ENCODE results near the gene LMF2. TPM values are rescaled to one million over a fixed set of nuclear protein-coding genes. Genes with fewer than 3 reads are reported as not detected.

LMF2 gene
- total RNA-seq, 2 experiments from 2014 or later = 49.2 to 50.7 TPM

GRCh38 chr22:50454556-50455075, 52.9 kb downstream of the LMF2 start:
- intact Hi-C loops (cut with micrococcal nuclease; ENCODE audit: unreplicated experiment) = no loop called here
- TSS peak; percentile 25 for BruUV-seq (replicated peaks)
- POLR2A ChIA-PET = no interaction called here
- Histone ChIP-seq H3K4me3 (ENCODE audit: low read depth, low read length, poor library complexity, severe bottlenecking) (no peak overlapping the region), H3K4me2 (ENCODE audit: low read length) (no peak overlapping the region), H3K79me2 (ENCODE audit: insufficient read depth, low read depth, low read length) (peaks cover 5% of the 10 kb centered on the region; the same call in 1 of the 2 replicates), H2AFZ (ENCODE audit: low read length) (no peak overlapping the region), H4K20me1 (ENCODE audit: insufficient read depth, low read length) (no peaks in the 10 kb centered on the region), H3K9me2 (ENCODE audit: insufficient read depth, low read length) (no peaks in the 10 kb centered on the region), H3K27ac (ENCODE audit: low read depth, low read length, poor library complexity, severe bottlenecking) (no peak overlapping the region), H3K36me3 (ENCODE audit: insufficient read depth, low read length) (peaks cover 96% of the 10 kb centered on the region), H3K4me1 (ENCODE audit: insufficient read depth, low read length, poor library complexity, severe bottlenecking) (peaks cover 16% of the 10 kb centered on the region), H3K9me3 (ENCODE audit: low read length) (no peaks in the 10 kb centered on the region)
- no peak for DNase-seq (ENCODE audit: low spot score)
- CTCF ChIA-PET (ENCODE audit: unreplicated experiment) = no interaction called here
- TF ChIP-seq EZH2phosphoT487 (IDR thresholded peaks at IDR 0.05; ENCODE audit: borderline replicate concordance, low read depth, low read length) (no peak), CTCF (conservative IDR thresholded peaks at IDR 0.05; ENCODE audit: low read length) (no peak)

Other genes with a start within 250 kb of the LMF2 start
- 90.8 and 93.6 TPM in 2 replicates for gene MAPK12, start 246.0 kb downstream of the LMF2 start, total RNA-seq (2014; rRNA removed; shearing (Covaris generic))
- 84.9 and 90.1 TPM in 2 replicates for gene MAPK12, start 246.0 kb downstream of the LMF2 start, total RNA-seq (2022)
- 12.0 and 13.0 TPM in 2 replicates for gene MAPK11, start 237.3 kb downstream of the LMF2 start, total RNA-seq (2014; rRNA removed; shearing (Covaris generic))
- gene MAPK11, start 237.3 kb downstream of the LMF2 start, total RNA-seq (2022) = 18.6 and 19.7 TPM in 2 replicates
- gene PLXNB2, start 200.1 kb downstream of the LMF2 start, total RNA-seq (2014; rRNA removed; shearing (Covaris generic)) = 10.7 and 13.6 TPM in 2 replicates
- 38.9 and 39.2 TPM in 2 replicates for gene PLXNB2, start 200.1 kb downstream of the LMF2 start, total RNA-seq (2022)
- 25.0 and 31.6 TPM in 2 replicates for gene DENND6B, start 180.7 kb downstream of the LMF2 start, total RNA-seq (2014; rRNA removed; shearing (Covaris generic))
- 38.1 and 45.0 TPM in 2 replicates for gene DENND6B, start 180.7 kb downstream of the LMF2 start, total RNA-seq (2022)
- gene PPP6R2, start 164.4 kb downstream of the LMF2 start, total RNA-seq (2014; rRNA removed; shearing (Covaris generic)) = 55.0 and 64.5 TPM in 2 replicates
- 62.3 and 65.8 TPM in 2 replicates for gene PPP6R2, start 164.4 kb downstream of the LMF2 start, total RNA-seq (2022)
- 134 and 177 TPM in 2 replicates for gene SBF1, start 32.7 kb downstream of the LMF2 start, total RNA-seq (2014; rRNA removed; shearing (Covaris generic))
- gene SBF1, start 32.7 kb downstream of the LMF2 start, total RNA-seq (2022) = 160 and 181 TPM in 2 replicates
- gene ADM2, start 26.2 kb downstream of the LMF2 start, total RNA-seq (2014; rRNA removed; shearing (Covaris generic)) = 2.7 and 4.3 TPM in 2 replicates
- gene ADM2, start 26.2 kb downstream of the LMF2 start, total RNA-seq (2022) = 7.0 and 7.9 TPM in 2 replicates
- gene MIOX, start 20.8 kb downstream of the LMF2 start, total RNA-seq (2014; rRNA removed; shearing (Covaris generic)) = not detected in 2 replicates
- gene MIOX, start 20.8 kb downstream of the LMF2 start, total RNA-seq (2022) = 0.53 and 0.74 TPM in 2 replicates
- 129 and 151 TPM in 2 replicates for gene NCAPH2, start 522 bp upstream of the LMF2 start, total RNA-seq (2014; rRNA removed; shearing (Covaris generic))
- 124 and 126 TPM in 2 replicates for gene NCAPH2, start 522 bp upstream of the LMF2 start, total RNA-seq (2022)
- 2.7 and 4.9 TPM in 2 replicates for gene SCO2, start 17.9 kb upstream of the LMF2 start, total RNA-seq (2014; rRNA removed; shearing (Covaris generic))
- gene SCO2, start 17.9 kb upstream of the LMF2 start, total RNA-seq (2022) = 3.9 and 4.1 TPM in 2 replicates
- 3.9 and 6.3 TPM in 2 replicates for gene TYMP, start 22.3 kb upstream of the LMF2 start, total RNA-seq (2014; rRNA removed; shearing (Covaris generic))
- gene TYMP, start 22.3 kb upstream of the LMF2 start, total RNA-seq (2022) = 3.8 and 4.0 TPM in 2 replicates
- 0.08 and 0.25 TPM in 2 replicates for gene KLHDC7B, start 38.2 kb upstream of the LMF2 start, total RNA-seq (2014; rRNA removed; shearing (Covaris generic))
- gene KLHDC7B, start 38.2 kb upstream of the LMF2 start, total RNA-seq (2022) = 0.31 and 0.46 TPM in 2 replicates
- gene SYCE3, start 55.2 kb upstream of the LMF2 start, total RNA-seq (2014; rRNA removed; shearing (Covaris generic)) = not detected in 2 replicates
- gene SYCE3, start 55.2 kb upstream of the LMF2 start, total RNA-seq (2022) = not detected in 2 replicates
- gene CPT1B, start 70.7 kb upstream of the LMF2 start, total RNA-seq (2014; rRNA removed; shearing (Covaris generic)) = 92.6 and 101 TPM in 2 replicates
- gene CPT1B, start 70.7 kb upstream of the LMF2 start, total RNA-seq (2022) = 138 and 162 TPM in 2 replicates
- gene CHKB, start 75.1 kb upstream of the LMF2 start, total RNA-seq (2014; rRNA removed; shearing (Covaris generic)) = 83.8 and 85.8 TPM in 2 replicates
- 100 and 110 TPM in 2 replicates for gene CHKB, start 75.1 kb upstream of the LMF2 start, total RNA-seq (2022)
- gene MAPK8IP2, start 93.1 kb upstream of the LMF2 start, total RNA-seq (2014; rRNA removed; shearing (Covaris generic)) = 0.54 and 0.62 TPM in 2 replicates
- gene MAPK8IP2, start 93.1 kb upstream of the LMF2 start, total RNA-seq (2022) = 1.5 and 2.2 TPM in 2 replicates
- gene ARSA, start 120.5 kb upstream of the LMF2 start, total RNA-seq (2014; rRNA removed; shearing (Covaris generic)) = 20.1 and 31.6 TPM in 2 replicates
- 34.4 and 34.8 TPM in 2 replicates for gene ARSA, start 120.5 kb upstream of the LMF2 start, total RNA-seq (2022)
- gene SHANK3, start 165.1 kb upstream of the LMF2 start, total RNA-seq (2014; rRNA removed; shearing (Covaris generic)) = not detected in 2 replicates
- gene SHANK3, start 165.1 kb upstream of the LMF2 start, total RNA-seq (2022) = 0.07 and 0.15 TPM in 2 replicates
- gene ACR, start 230.5 kb upstream of the LMF2 start, total RNA-seq (2014; rRNA removed; shearing (Covaris generic)) = not detected in 2 replicates
- not detected in 2 replicates for gene ACR, start 230.5 kb upstream of the LMF2 start, total RNA-seq (2022)

All from OCI-LY7 (cell line).